ENCODE data around the gene BGLAP.

The BGLAP gene

DNA sequence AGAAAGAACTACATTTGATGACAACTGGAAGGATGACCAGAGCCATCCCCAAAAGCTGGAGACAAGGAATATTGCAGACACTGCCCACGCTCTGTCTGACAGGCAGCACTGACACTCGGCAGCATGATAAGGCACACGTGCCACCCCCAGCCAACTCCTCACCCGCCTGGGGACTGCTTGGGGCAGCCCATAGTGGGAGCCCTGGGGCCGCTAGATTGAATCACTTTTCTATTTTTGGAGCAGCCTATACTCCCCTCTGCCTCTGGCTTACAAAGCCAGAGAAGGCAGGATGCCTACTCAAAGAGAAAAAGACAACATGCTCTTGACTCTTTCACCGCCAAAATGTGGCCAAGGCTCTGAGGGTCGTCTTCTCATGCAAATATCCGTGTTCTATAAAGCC lies 39.3 kb downstream of the BGLAP start:
- no peak overlapping the region for H3K27ac ChIP-seq (ENCODE audit: low read depth, low read length)
- H3K36me3 ChIP-seq (ENCODE audit: control insufficient read depth, insufficient read depth, low read length) = peaks cover 39% of the 10 kb centered on the region
- no peaks in the 10 kb centered on the region for H3K27me3 ChIP-seq (ENCODE audit: control insufficient read depth, insufficient read depth, low read length)
- H3K9me3 ChIP-seq (ENCODE audit: control insufficient read depth, insufficient read depth, low read depth, low read length) = no peaks in the 10 kb centered on the region
- H3K4me3 ChIP-seq (ENCODE audit: low read depth, low read length) = peak overlapping the region; percentile 65
- 0 out of 2 replicates have a peak, but pooled peaks cover 14% of the 10 kb centered on the region for H3K4me1 ChIP-seq (ENCODE audit: control insufficient read depth, insufficient read depth, low read length)
- H3K9ac ChIP-seq (ENCODE audit: low read length) = peak overlapping the region; percentile 87

DNA sequence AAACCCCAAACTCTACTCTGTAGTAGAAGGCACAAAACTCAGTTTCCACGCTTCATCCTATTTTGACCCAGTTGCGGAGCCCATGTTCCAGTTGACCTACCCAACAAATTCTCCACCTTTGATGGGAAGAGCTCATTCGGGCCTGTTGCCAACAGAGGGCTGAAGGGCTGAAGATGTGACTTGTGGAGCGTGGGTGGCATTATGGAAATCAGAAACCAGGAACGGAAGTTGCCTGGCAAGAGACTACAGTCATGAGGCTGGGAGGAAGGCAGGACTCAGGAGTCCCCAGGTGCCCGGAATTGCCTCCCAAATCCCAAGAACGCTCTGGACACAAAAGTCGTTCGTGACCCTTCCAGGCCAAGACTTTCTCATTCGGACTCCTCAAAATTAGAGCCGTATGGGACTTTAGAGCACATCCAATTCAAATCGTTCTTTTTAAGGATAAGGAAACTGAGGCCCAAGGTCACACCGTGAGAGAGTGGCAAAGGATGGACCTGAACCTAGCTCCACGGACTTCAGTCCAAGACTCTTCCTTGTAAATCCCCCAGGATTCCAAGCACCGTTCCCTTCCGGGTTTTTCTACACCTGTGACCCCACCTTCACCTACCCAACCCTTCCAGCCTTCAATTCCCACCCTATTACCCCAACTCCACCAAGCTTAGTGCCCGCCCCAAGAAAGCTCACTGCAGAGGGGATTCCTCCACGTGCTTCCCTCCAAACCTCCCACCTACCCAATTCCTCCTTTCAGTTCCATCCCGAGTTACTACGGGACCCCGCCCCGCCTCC lies 39.9 kb downstream of the BGLAP start:
- Histone ChIP-seq H3K27ac (ENCODE audit: low read depth, low read length) (peak overlapping the region; percentile 88; the same call in 1 of the 2 replicates), H3K27me3 (ENCODE audit: control insufficient read depth, insufficient read depth, low read length) (no peaks in the 10 kb centered on the region), H3K9ac (ENCODE audit: low read length) (peak overlapping the region; percentile 87), H3K4me1 (ENCODE audit: control insufficient read depth, insufficient read depth, low read length) (0 out of 2 replicates have a peak, but pooled peaks cover 14% of the 10 kb centered on the region), H3K4me3 (ENCODE audit: low read depth, low read length) (peak overlapping the region; percentile 65), H3K36me3 (ENCODE audit: control insufficient read depth, insufficient read depth, low read length) (peaks cover 33% of the 10 kb centered on the region), H3K9me3 (ENCODE audit: control insufficient read depth, insufficient read depth, low read depth, low read length) (no peaks in the 10 kb centered on the region)

DNA sequence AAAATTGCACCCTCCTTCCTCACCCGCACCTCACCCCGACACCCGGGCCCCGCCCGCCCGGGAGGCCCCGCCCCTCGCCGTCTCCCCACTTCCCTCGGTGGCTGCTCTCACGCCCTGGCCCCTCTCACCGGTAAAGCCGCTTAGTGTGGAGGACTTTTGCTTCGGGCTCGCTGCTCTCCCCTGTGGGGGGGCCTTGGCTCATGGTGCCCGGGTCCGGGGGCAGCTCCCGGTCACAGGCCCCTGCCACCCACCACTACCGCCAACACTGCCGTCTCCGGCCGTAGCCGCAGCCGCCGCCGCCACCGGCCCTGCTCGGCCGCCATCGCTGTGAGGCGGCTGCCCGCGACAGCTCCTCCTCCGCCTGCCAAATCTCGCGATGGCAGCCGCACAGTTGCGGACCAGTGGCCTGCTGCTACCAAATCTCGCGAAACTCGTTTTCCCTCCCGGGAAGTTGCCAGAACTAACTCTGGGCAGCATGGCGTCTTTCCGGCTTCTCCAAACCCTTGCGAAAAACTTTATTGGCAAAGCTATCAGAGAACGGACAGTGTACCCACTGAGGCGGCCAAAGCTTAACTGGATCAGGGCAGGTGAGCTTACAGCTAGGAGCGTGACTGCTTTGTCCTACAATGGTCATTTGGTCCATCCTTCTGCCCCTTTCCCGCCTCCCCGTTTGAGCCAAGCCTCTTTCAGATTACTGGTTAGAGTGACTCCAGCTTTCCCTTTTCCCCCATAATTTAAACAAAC lies 40.7 kb downstream of the BGLAP start, which contains the start of gene SMG5:
SMG5 (minus strand) TSS at position 347 of the 744 bp plus-strand sequence; CDS start at position 202, 145 bp downstream.
- no peaks in the 10 kb centered on the region for H3K27me3 ChIP-seq (ENCODE audit: control insufficient read depth, insufficient read depth, low read length)
- peak within 1 kb of the TSS; percentile 88 for H3K27ac ChIP-seq (ENCODE audit: low read depth, low read length)
- H3K36me3 ChIP-seq (ENCODE audit: control insufficient read depth, insufficient read depth, low read length) = peaks cover 25% of the 10 kb centered on the region
- 0 out of 2 replicates have a peak, but pooled peaks cover 14% of the 10 kb centered on the region for H3K4me1 ChIP-seq (ENCODE audit: control insufficient read depth, insufficient read depth, low read length)
- H3K4me3 ChIP-seq (ENCODE audit: low read depth, low read length) = peak within 1 kb of the TSS; percentile 65
- no peaks in the 10 kb centered on the region for H3K9me3 ChIP-seq (ENCODE audit: control insufficient read depth, insufficient read depth, low read depth, low read length)
- H3K9ac ChIP-seq (ENCODE audit: low read length) = peak within 1 kb of the TSS; percentile 87

DNA sequence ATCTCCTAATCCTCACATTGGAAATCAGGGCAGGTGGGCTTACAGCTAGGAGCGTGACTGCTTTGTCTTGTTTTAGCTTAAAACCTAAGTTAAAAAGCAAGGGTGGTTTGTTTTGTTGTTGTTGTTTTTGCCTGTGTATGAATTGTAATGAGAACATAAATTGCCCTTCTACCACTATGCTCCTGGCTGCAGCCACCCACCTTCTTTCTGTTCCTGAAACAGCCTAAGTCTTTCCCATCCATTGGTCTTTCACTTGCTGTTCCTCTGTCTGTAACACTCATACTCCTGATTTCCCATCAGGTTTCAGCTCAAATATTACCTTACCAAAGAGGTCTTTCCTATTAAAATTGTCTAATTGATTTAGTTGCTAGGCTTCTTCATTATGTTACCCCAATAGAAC lies 41.5 kb downstream of the BGLAP start:
- H3K9me3 ChIP-seq (ENCODE audit: control insufficient read depth, insufficient read depth, low read depth, low read length) = no peaks in the 10 kb centered on the region
- H3K36me3 ChIP-seq (ENCODE audit: control insufficient read depth, insufficient read depth, low read length) = peaks cover 16% of the 10 kb centered on the region
- H3K4me1 ChIP-seq (ENCODE audit: control insufficient read depth, insufficient read depth, low read length) = 0 out of 2 replicates have a peak, but pooled peaks cover 14% of the 10 kb centered on the region
- H3K27me3 ChIP-seq (ENCODE audit: control insufficient read depth, insufficient read depth, low read length) = no peaks in the 10 kb centered on the region
- peak overlapping the region; percentile 65 for H3K4me3 ChIP-seq (ENCODE audit: low read depth, low read length)
- H3K9ac ChIP-seq (ENCODE audit: low read length) = peak overlapping the region; percentile 87
- H3K27ac ChIP-seq (ENCODE audit: low read depth, low read length) = no peak overlapping the region

DNA sequence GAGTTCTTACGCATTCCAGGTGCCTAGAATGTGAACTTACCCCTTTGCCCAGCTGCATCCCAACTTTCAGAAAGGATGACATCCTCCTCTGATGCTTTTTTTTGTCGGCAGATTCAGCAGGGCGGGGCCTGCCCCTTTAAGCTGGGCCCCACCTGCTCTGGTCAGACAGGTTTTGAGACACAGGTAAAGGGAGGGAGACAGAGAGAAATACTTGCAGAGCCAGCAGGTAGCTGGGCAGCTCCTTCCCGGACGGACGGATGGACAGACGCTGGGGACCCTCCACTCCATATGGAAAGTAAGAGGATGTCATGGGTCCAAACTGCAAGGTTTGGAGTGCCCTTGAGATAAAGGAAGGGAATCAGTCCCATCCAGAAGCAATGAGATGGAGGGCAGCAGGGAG lies 42.1 kb downstream of the BGLAP start, which contains the start of gene TMEM79:
TMEM79 (plus strand) TSS at position 214 of the 400 bp plus-strand sequence. CDS start 902 bp downstream, outside the sequence.
- Histone ChIP-seq H3K36me3 (ENCODE audit: control insufficient read depth, insufficient read depth, low read length) (peaks cover 10% of the 10 kb centered on the region), H3K4me3 (ENCODE audit: low read depth, low read length) (peak within 1 kb of the TSS; percentile 65), H3K4me1 (ENCODE audit: control insufficient read depth, insufficient read depth, low read length) (0 out of 2 replicates have a peak, but pooled peaks cover 14% of the 10 kb centered on the region), H3K27ac (ENCODE audit: low read depth, low read length) (no peak within 1 kb of the TSS), H3K9ac (ENCODE audit: low read length) (peak within 1 kb of the TSS; percentile 87), H3K9me3 (ENCODE audit: control insufficient read depth, insufficient read depth, low read depth, low read length) (no peaks in the 10 kb centered on the region), H3K27me3 (ENCODE audit: control insufficient read depth, insufficient read depth, low read length) (no peaks in the 10 kb centered on the region)

DNA sequence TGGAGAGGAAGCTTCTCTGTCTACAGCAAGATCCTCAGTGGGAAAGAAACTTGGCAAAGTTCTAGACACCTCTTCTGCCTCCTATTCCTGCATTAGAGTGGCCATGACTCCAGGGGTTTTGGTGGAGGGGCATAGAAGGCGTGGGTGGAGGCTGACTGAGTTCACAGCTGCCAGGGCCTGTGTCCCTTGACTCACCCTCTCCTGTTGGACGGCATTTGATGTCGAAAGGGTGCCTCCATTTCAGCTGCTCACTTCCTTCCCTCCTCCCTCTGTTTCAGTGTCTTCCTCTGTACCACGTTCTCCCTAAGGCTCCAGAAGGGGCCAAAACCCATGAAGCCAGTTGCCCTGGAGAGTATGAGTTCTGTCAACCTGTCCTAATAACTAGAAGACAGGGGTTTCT lies 42.8 kb downstream of the BGLAP start:
- Histone ChIP-seq H3K4me3 (ENCODE audit: low read depth, low read length) (no peak overlapping the region), H3K27ac (ENCODE audit: low read depth, low read length) (no peak overlapping the region), H3K36me3 (ENCODE audit: control insufficient read depth, insufficient read depth, low read length) (peaks cover 8% of the 10 kb centered on the region), H3K9me3 (ENCODE audit: control insufficient read depth, insufficient read depth, low read depth, low read length) (no peaks in the 10 kb centered on the region), H3K9ac (ENCODE audit: low read length) (no peak overlapping the region), H3K27me3 (ENCODE audit: control insufficient read depth, insufficient read depth, low read length) (no peaks in the 10 kb centered on the region), H3K4me1 (ENCODE audit: control insufficient read depth, insufficient read depth, low read length) (0 out of 2 replicates have a peak, but pooled peaks cover 14% of the 10 kb centered on the region)

DNA sequence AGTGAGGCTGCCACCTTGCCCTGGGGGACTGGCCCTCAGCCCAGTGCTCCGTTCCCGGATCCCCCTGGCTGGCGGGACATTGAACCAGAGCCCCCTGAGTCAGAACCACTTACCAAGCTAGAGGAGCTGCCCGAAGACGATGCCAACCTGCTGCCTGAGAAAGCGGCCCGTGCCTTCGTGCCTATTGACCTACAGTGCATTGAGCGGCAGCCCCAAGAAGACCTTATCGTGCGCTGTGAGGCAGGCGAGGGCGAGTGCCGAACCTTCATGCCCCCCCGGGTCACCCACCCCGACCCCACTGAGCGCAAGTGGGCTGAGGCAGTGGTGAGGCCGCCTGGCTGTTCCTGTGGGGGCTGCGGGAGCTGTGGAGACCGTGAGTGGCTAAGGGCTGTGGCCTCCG lies 43.5 kb downstream of the BGLAP start:
- Histone ChIP-seq H3K9me3 (ENCODE audit: control insufficient read depth, insufficient read depth, low read depth, low read length) (no peaks in the 10 kb centered on the region), H3K27ac (ENCODE audit: low read depth, low read length) (no peak overlapping the region), H3K4me1 (ENCODE audit: control insufficient read depth, insufficient read depth, low read length) (0 out of 2 replicates have a peak, but pooled peaks cover 14% of the 10 kb centered on the region), H3K4me3 (ENCODE audit: low read depth, low read length) (no peak overlapping the region), H3K9ac (ENCODE audit: low read length) (no peak overlapping the region), H3K27me3 (ENCODE audit: control insufficient read depth, insufficient read depth, low read length) (no peaks in the 10 kb centered on the region), H3K36me3 (ENCODE audit: control insufficient read depth, insufficient read depth, low read length) (peaks cover 2% of the 10 kb centered on the region)

DNA sequence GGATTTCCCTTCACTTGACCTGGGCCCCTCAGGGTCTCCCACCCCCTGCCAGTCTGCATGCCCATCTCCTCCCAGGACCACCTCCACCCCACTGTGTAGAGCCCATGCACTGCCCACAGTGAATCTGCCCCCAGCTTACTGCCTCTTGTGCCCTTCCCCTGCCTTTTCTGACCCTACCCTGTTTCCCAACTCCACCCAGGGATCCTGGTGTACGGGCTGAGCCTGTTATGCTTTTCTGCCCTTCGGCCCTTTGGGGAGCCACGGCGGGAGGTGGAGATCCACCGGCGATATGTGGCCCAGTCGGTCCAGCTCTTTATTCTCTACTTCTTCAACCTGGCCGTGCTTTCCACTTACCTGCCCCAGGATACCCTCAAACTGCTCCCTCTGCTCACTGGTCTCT lies 44.1 kb downstream of the BGLAP start:
- H3K4me3 ChIP-seq (ENCODE audit: low read depth, low read length) = no peak overlapping the region
- H3K27me3 ChIP-seq (ENCODE audit: control insufficient read depth, insufficient read depth, low read length) = no peaks in the 10 kb centered on the region
- no peaks in the 10 kb centered on the region for H3K9me3 ChIP-seq (ENCODE audit: control insufficient read depth, insufficient read depth, low read depth, low read length)
- H3K9ac ChIP-seq (ENCODE audit: low read length) = no peak overlapping the region
- 0 out of 2 replicates have a peak, but pooled peaks cover 14% of the 10 kb centered on the region for H3K4me1 ChIP-seq (ENCODE audit: control insufficient read depth, insufficient read depth, low read length)
- H3K36me3 ChIP-seq (ENCODE audit: control insufficient read depth, insufficient read depth, low read length) = peaks cover 2% of the 10 kb centered on the region
- H3K27ac ChIP-seq (ENCODE audit: low read depth, low read length) = no peak overlapping the region

DNA sequence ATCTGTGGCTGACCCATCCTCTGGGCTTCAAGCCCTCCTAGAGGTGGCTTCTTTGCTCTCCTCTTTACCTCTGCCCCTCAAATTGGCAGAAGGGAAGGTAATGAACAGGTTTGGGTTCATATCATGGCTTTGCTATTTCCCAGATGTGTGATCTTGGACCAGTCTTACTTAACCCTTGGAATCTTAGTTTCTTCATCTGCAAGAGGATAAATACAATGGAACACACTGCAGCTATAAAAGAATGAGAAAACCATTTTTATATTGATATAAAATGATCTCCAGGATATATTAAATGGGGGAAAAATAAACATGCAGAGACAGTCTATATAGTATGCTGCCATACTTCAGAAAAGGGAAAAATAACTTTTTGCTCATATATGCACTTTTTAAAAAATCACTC lies 47.9 kb downstream of the BGLAP start:
- no peak overlapping the region for H3K9ac ChIP-seq (ENCODE audit: low read length)
- H3K27me3 ChIP-seq (ENCODE audit: control insufficient read depth, insufficient read depth, low read length) = no peaks in the 10 kb centered on the region
- peaks cover 7% of the 10 kb centered on the region; the same call in 1 of the 2 replicates for H3K4me1 ChIP-seq (ENCODE audit: control insufficient read depth, insufficient read depth, low read length)
- H3K4me3 ChIP-seq (ENCODE audit: low read depth, low read length) = no peak overlapping the region
- H3K27ac ChIP-seq (ENCODE audit: low read depth, low read length) = no peak overlapping the region
- no peaks in the 10 kb centered on the region for H3K9me3 ChIP-seq (ENCODE audit: control insufficient read depth, insufficient read depth, low read depth, low read length)
- peaks cover 17% of the 10 kb centered on the region for H3K36me3 ChIP-seq (ENCODE audit: control insufficient read depth, insufficient read depth, low read length)

DNA sequence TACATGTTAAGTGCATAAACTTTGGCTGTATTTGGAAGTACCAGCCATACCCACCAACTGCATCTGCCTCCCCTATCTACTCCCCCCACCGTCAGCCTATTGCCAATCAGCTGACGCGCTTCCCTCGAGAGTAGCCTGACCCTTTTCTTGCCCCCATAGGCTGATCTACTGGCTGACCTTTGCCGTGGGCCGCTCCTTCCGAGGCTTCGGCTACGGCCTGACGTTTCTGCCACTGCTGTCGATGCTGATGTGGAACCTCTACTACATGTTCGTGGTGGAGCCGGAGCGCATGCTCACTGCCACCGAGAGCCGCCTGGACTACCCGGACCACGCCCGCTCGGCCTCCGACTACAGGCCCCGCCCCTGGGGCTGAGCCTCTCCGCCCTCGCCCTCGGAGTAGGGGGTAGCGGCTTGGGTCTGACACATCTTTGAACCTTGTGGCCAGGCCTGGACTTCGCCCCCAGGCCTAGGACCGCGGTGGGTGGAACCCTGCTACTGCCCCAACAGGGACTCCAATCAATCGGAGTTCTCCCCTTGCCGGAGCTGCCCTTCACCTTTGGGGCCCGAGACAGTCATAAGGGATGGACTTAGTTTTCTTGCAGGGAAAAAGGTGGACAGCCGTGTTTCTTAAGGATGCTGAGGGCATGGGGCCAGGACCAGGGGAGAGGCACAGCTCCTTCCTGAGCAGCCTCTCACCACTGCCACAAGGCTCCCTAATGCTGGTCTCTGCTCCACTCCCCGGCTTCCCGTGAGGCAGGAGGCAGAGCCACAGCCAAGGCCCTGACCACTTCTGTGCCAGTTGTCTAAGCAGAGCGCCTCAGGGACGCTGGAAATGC lies 49.5 kb downstream of the BGLAP start:
- Histone ChIP-seq H3K4me1 (ENCODE audit: control insufficient read depth, insufficient read depth, low read length) (peaks cover 13% of the 10 kb centered on the region), H3K36me3 (ENCODE audit: control insufficient read depth, insufficient read depth, low read length) (peaks cover 17% of the 10 kb centered on the region), H3K9me3 (ENCODE audit: control insufficient read depth, insufficient read depth, low read depth, low read length) (no peaks in the 10 kb centered on the region), H3K4me3 (ENCODE audit: low read depth, low read length) (peak overlapping the region; percentile 57), H3K27ac (ENCODE audit: low read depth, low read length) (no peak overlapping the region), H3K27me3 (ENCODE audit: control insufficient read depth, insufficient read depth, low read length) (no peaks in the 10 kb centered on the region), H3K9ac (ENCODE audit: low read length) (peak overlapping the region; percentile 30)
